ENCODE measurements around the gene MPV17L. TPM values are rescaled to one million over a fixed set of nuclear protein-coding genes. Genes with fewer than 3 reads are reported as not detected.
"Not testable (repeated sequence)": the region's sequence is repeated elsewhere in the genome, so short reads cannot be mapped to it uniquely, and the experiment has no call there.

Gene MPV17L
- total and polyA plus RNA-seq, 2 donors: 4.4 to 5.8 TPM

- H3K4me1 ChIP-seq (ENCODE audit: insufficient read depth): no peaks in the 10 kb centered on the region
- H3K36me3 ChIP-seq (ENCODE audit: insufficient read depth): no peaks in the 10 kb centered on the region
- WGBS: 93% methylated on average over 5 of the region's 5 CpGs
- H3K4me3 ChIP-seq (ENCODE audit: low read depth, low read length): no peak overlapping the region
- DNase-seq (ENCODE audit: extremely low spot score): no peak
- no peak overlapping the region for H3K27ac ChIP-seq (ENCODE audit: low read depth)
Measured at GRCh38 chr16:15446901-15447300, 51.3 kb downstream of the MPV17L start.

- WGBS: 72% methylated on average over 6 of the region's 6 CpGs
- Histone ChIP-seq H3K36me3 (ENCODE audit: insufficient read depth) (no peaks in the 10 kb centered on the region), H3K4me1 (ENCODE audit: insufficient read depth) (no peaks in the 10 kb centered on the region), H3K4me3 (ENCODE audit: low read depth, low read length) (no peak overlapping the region), H3K27ac (ENCODE audit: low read depth) (no peak overlapping the region)
- no peak for DNase-seq (ENCODE audit: extremely low spot score)
Measured at GRCh38 chr16:15450624-15451023, 55.1 kb downstream of the MPV17L start.

DNA sequence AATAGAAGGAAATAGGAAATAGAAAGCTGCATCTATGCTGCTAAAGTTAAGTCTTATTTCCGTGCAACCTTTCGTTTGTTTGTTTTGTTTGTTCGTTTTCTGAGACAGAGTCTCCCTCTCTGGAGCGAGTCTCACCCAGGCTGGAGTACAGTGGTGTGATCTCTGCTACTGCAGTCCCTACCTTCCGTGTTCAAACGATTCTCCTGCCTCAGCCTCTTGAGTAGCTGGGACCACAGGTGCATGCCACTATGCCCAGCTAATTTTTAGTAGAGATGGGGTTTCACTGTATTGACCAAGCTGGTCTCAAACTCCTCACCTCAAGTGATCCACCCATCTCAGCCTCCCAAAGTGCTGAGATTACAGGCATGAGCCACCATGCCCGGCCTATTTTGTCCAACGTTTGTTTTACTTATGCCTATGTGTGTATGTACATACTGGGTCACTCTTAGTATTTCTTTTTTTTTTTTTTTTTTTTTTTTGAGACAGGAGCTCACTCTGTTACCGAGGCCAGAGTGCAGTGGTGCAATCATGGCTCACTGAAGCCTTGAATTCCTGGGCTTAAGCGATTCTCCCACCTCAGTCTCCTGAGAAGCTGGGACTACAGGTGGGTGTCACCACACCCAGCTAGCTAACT is 55.7 kb downstream of the MPV17L start:
- no peak for DNase-seq (ENCODE audit: extremely low spot score)
- H3K27ac ChIP-seq (ENCODE audit: low read depth): no peak overlapping the region
- no peak overlapping the region for H3K4me3 ChIP-seq (ENCODE audit: low read depth, low read length)
- no peaks in the 10 kb centered on the region for H3K4me1 ChIP-seq (ENCODE audit: insufficient read depth)
- WGBS: 86% methylated on average over 10 of the region's 10 CpGs
- no peaks in the 10 kb centered on the region for H3K36me3 ChIP-seq (ENCODE audit: insufficient read depth)

DNA sequence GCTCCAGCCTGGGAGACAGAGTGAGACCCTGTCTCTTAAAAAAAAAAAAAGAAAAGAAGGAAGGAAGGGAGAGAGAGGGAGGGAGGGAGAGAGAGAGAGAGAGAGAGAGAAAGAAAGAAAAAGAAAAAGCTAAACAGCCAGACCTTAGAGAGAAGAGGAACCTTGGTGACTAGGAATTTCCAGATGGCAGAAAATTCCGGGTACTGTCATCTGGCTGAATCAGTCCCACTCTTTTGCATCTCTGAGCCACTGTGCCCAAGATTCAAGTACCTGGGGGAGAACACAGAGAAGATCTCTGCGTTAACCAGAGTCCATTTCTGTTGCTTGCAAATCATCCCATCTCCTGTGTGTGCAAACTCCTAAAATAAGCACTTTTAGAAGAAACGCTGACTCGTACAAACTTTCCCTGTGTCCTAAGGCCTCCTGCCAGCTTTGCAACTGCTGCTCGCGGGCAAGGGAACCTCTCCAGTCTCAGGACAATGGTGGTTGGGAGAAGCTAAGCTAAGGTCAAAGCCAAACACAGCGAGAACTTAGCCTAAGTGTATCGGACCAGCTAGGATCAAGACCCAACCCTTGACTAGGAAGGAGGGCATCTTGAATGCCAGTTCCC is 56.8 kb downstream of the MPV17L start:
- 72% methylated on average over 8 of the region's 8 CpGs for WGBS
- DNase-seq (ENCODE audit: extremely low spot score): no peak
- no peak overlapping the region for H3K4me3 ChIP-seq (ENCODE audit: low read depth, low read length)

DNA sequence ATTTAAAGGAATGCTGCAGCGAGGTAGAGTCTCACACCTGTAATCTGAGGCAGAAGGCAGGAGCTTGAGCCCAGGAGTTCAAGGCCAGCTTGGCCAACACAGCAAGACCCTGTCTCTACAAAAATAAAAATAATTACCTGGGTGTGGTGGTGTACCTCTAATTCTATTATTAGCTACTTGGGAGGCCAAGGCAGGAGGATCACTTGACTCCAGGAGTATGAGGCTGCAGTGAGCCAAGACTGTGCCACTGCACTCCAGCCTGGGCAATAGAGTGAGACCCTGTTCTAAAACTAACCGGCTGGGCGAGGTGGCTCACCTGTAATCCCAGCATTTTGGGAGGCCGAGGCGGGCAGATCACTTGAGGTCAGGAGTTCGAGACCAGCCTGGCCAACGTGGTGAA is 57.7 kb downstream of the MPV17L start:
- not testable (repeated sequence) for DNase-seq (ENCODE audit: extremely low spot score)

More for the DNA sequence above, 56.8 kb downstream of the MPV17L start:
- Histone ChIP-seq H3K4me1 (ENCODE audit: insufficient read depth) (no peaks in the 10 kb centered on the region), H3K36me3 (ENCODE audit: insufficient read depth) (no peaks in the 10 kb centered on the region), H3K27ac (ENCODE audit: low read depth) (no peak overlapping the region)

GRCh38 chr16:15454933-15455332 is 59.4 kb downstream of the MPV17L start:
- H3K4me3 ChIP-seq (ENCODE audit: low read depth, low read length); H3K4me1 ChIP-seq (ENCODE audit: insufficient read depth); H3K27ac ChIP-seq (ENCODE audit: low read depth); DNase-seq (ENCODE audit: extremely low spot score); H3K36me3 ChIP-seq (ENCODE audit: insufficient read depth): not testable (repeated sequence)
- WGBS: 97% methylated on average over 11 of the region's 11 CpGs

More for the DNA sequence above, 57.7 kb downstream of the MPV17L start:
- H3K4me3 ChIP-seq (ENCODE audit: low read depth, low read length); H3K27ac ChIP-seq (ENCODE audit: low read depth); H3K36me3 ChIP-seq (ENCODE audit: insufficient read depth); H3K4me1 ChIP-seq (ENCODE audit: insufficient read depth): not testable (repeated sequence)
- 96% methylated on average over 7 of the region's 7 CpGs for WGBS

DNA sequence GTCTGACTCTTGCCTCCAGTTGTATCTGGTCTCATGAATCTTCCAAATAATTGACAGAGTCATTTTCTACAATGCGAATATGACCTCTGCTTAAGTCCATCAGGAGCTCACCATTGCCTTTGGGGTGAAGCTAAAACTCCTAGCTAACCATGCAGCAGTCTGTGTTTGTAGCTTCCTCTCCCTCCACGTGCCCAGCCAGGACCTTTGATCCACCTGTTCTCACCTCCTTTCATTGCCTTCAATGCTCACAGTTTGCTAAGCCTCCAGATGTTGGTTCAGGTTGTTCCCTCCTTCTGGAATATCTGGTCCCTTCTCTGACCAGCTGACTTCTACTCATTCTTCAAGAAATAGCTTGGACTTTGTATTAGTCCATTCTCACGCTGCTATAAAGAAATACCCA is 61.8 kb downstream of the MPV17L start:
- 93% methylated on average over 3 of the region's 3 CpGs for WGBS
- Histone ChIP-seq H3K4me3 (ENCODE audit: low read depth, low read length) (no peak overlapping the region), H3K4me1 (ENCODE audit: insufficient read depth) (no peaks in the 10 kb centered on the region), H3K27ac (ENCODE audit: low read depth) (no peak overlapping the region), H3K36me3 (ENCODE audit: insufficient read depth) (no peaks in the 10 kb centered on the region)
- no peak for DNase-seq (ENCODE audit: extremely low spot score)

- DNase-seq (ENCODE audit: extremely low spot score): no peak
- no peak overlapping the region for H3K4me3 ChIP-seq (ENCODE audit: low read depth, low read length)
- no peak overlapping the region for H3K27ac ChIP-seq (ENCODE audit: low read depth)
- H3K36me3 ChIP-seq (ENCODE audit: insufficient read depth): no peaks in the 10 kb centered on the region
- no peaks in the 10 kb centered on the region for H3K4me1 ChIP-seq (ENCODE audit: insufficient read depth)
- 73% methylated on average over 4 of the region's 4 CpGs for WGBS
Measured at GRCh38 chr16:15457958-15458357, 62.4 kb downstream of the MPV17L start.

DNA sequence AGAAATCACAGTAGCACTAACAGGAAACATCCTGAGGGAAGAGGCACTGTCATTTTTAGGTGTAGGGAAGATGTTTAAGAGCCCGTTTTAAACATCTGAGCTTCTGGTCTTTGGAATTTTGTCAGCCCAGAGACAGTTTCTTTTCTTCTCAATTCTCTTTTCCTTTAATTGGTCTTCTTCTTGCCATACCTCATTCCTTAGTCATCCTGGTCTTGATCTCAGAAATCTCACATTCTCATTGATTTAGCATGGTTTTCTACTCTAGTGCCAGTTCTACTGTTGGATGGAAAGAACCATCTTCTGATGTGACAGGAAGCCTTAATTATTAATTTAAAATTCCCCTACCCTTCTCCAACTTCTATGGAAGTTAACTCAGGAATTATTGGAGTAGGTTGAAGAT is 64.2 kb downstream of the MPV17L start:
- WGBS: 89% methylated on average over 1 of the region's 1 CpG
- Histone ChIP-seq H3K4me1 (ENCODE audit: insufficient read depth) (no peaks in the 10 kb centered on the region), H3K4me3 (ENCODE audit: low read depth, low read length) (no peak overlapping the region), H3K36me3 (ENCODE audit: insufficient read depth) (no peaks in the 10 kb centered on the region), H3K27ac (ENCODE audit: low read depth) (no peak overlapping the region)
- DNase-seq (ENCODE audit: extremely low spot score): no peak

DNA sequence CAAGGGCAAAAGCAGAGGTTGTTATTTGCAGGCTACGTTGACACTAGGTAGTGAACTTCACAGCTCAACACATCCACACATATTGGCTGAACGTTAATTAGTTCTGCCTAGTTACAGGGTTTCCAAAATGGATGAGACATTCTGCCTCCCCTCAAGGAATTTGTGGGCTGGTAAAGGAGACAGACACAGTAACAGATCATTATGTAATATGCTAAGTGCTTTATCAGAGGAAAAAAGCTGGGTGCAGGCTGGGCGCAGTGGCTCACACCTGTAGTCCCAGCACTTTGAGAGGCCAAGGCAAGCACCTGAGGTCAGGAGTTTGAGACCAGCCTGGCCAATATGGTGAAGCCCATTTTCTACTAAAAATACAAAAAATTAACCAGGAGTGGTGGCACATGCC is 65.0 kb downstream of the MPV17L start:
- Histone ChIP-seq H3K36me3 (ENCODE audit: insufficient read depth) (no peaks in the 10 kb centered on the region), H3K4me3 (ENCODE audit: low read depth, low read length) (no peak overlapping the region), H3K27ac (ENCODE audit: low read depth) (no peak overlapping the region), H3K4me1 (ENCODE audit: insufficient read depth) (no peaks in the 10 kb centered on the region)
- DNase-seq (ENCODE audit: extremely low spot score): no peak
- 87% methylated on average over 3 of the region's 3 CpGs for whole genome bisulfite sequencing

- H3K4me1 ChIP-seq (ENCODE audit: insufficient read depth): no peaks in the 10 kb centered on the region
- no peak overlapping the region for H3K27ac ChIP-seq (ENCODE audit: low read depth)
Measured at GRCh38 chr16:15461376-15461775, 65.8 kb downstream of the MPV17L start.

More at GRCh38 chr16:15461376-15461775, 65.8 kb downstream of the MPV17L start:
- Histone ChIP-seq H3K36me3 (ENCODE audit: insufficient read depth) (no peaks in the 10 kb centered on the region), H3K4me3 (ENCODE audit: low read depth, low read length) (no peak overlapping the region)
- 93% methylated on average over 6 of the region's 6 CpGs for WGBS
- DNase-seq (ENCODE audit: extremely low spot score): no peak

Other genes with a start within 250 kb of the MPV17L start
- 3.9 TPM for gene NPIPA5, start 17.5 kb upstream of the MPV17L start, total RNA-seq
- 4.6 TPM for gene NPIPA5, start 17.5 kb upstream of the MPV17L start, polyA plus RNA-seq
- gene BMERB1, start 38.8 kb downstream of the MPV17L start, total RNA-seq: 41.5 TPM
- 77.0 TPM for gene BMERB1, start 38.8 kb downstream of the MPV17L start, polyA plus RNA-seq
- gene MARF1, start 247.4 kb downstream of the MPV17L start, total RNA-seq: 45.0 TPM
- gene MARF1, start 247.4 kb downstream of the MPV17L start, polyA plus RNA-seq: 30.6 TPM